Duodenal mucosa (tissue), 2 donors: ENCODE measurements around the gene ATP8A2.

Source experiments
- H3K27ac ChIP-seq: one replicate; pipeline ENCODE4 v1.7.0; 2013; ENCODE audit warnings: low read depth, low read length
- H3K27me3 ChIP-seq, 2 donors: one replicate each; pipeline ENCODE4 v1.7.0; 2013; ENCODE audit warnings: low read length in 2 of 2, control low read depth in 1 of 2; ENCODE audit not compliant: insufficient read depth in 2 of 2, control insufficient read depth in 1 of 2
- H3K36me3 ChIP-seq, 2 donors: one replicate each; pipeline ENCODE4 v1.7.0; 2013; ENCODE audit warnings: low read length in 2 of 2, control low read depth in 1 of 2; ENCODE audit not compliant: insufficient read depth in 2 of 2, control insufficient read depth in 1 of 2
- H3K4me1 ChIP-seq, 2 donors: one replicate each; pipeline ENCODE4 v1.7.0; 2013; ENCODE audit warnings: low read length in 2 of 2, control low read depth in 1 of 2; ENCODE audit not compliant: insufficient read depth in 2 of 2, control insufficient read depth in 1 of 2
- H3K4me3 ChIP-seq, 2 donors: one replicate each; pipeline ENCODE4 v1.7.0; 2013; ENCODE audit warnings: low read length in 2 of 2, low read depth in 1 of 2
- H3K9ac ChIP-seq, 2 donors: one replicate each; pipeline ENCODE4 v1.7.0; 2013; ENCODE audit warnings: low read length in 2 of 2, low read depth in 1 of 2
- H3K9me3 ChIP-seq, 2 donors: one replicate each; pipeline ENCODE4 v1.7.0; 2013; ENCODE audit warnings: low read length in 2 of 2, control low read depth in 1 of 2; ENCODE audit not compliant: control insufficient read depth in 1 of 2

ATP8A2 gene

DNA sequence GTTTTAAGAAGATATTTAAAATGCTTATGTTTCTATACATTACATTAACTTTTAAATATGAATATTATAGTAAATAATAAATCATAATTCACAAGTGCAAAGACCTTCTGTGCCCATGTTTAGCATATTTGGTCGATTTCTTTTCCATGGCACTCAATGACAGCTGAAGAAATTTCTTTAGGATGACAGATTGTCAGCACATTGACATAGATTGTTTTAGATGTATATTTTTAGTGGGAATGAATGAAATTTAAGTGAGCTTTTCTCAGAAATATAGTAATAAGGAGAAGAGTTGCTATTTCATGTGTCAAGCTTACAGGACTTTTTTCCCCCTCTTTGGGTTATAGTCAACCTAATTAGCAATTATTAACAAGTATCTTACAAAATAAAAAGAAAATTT is 423.5 kb downstream of the ATP8A2 start:
- Histone ChIP-seq H3K4me3 (no peak overlapping the region), H3K36me3 (no peaks in the 10 kb centered on the region), H3K4me1 (no peaks in the 10 kb centered on the region), H3K27ac (no peak overlapping the region), H3K9ac (no peak overlapping the region), H3K27me3 (no peaks in the 10 kb centered on the region), H3K9me3 (no peaks in the 10 kb centered on the region)

DNA sequence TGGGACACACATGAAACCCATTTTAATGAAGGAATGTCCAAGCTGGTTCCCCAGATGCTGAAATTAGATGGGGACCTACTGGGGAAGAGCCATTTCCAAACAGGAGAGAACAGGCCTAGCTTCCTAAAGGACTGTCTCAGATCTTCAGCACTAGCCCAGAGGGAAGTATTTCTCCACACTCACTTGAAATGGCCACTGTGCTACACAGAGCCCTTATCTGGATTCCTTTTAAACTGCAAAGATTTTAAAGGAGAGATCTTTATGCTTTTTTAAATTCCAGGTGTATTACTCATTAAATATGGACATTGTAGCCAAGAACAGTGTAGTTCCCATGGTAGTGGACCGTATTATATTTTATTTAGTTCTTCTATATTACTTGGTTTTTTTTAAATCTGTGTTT is 424.7 kb downstream of the ATP8A2 start:
- Histone ChIP-seq H3K9ac (no peak overlapping the region), H3K9me3 (no peaks in the 10 kb centered on the region), H3K4me1 (no peaks in the 10 kb centered on the region), H3K27me3 (no peaks in the 10 kb centered on the region), H3K27ac (no peak overlapping the region), H3K36me3 (no peaks in the 10 kb centered on the region), H3K4me3 (no peak overlapping the region)

DNA sequence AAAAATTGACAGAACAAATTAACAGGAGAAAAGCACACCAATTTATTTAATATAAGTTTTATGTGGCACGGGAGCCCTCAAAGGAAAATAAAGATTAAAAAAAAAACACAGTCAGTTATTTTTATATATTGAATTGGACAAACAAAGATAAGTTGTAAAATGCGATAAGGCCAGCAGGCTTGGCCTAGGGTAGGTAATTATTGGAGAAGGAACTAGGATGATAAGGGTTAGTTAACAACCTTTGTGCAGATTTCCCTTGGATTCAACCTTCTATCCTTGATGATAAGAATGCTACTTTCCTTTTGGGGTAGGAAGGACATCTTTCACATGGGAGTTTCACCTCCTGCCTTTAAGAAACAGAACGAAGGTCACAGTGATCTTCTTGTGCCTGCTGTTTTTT is 427.2 kb downstream of the ATP8A2 start:
- no peak overlapping the region for H3K27ac ChIP-seq
- no peaks in the 10 kb centered on the region for H3K27me3 ChIP-seq
- no peaks in the 10 kb centered on the region for H3K9me3 ChIP-seq
- no peak overlapping the region for H3K9ac ChIP-seq
- no peak overlapping the region for H3K4me3 ChIP-seq
- H3K4me1 ChIP-seq: no peaks in the 10 kb centered on the region
- H3K36me3 ChIP-seq: no peaks in the 10 kb centered on the region

DNA sequence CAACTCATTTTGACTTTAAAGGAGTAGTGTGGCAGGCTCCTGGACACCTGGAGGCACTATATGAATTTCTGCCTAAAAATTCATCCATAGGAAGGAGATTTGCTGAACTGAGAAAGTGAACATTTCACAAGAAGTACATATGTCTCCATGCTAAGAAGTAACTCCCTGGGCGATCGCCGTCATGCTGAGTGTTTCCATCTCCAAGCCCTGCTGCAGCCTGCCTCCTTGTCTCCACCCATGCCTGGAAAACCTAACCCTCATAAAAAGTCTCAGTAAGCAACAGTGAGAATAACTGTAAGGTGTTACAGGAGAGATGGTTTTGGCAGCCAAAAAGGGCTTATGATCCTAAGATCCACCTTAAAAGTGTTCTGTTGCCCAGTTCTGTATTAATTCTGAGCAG is 428.7 kb downstream of the ATP8A2 start:
- Histone ChIP-seq H3K9me3 (no peaks in the 10 kb centered on the region), H3K4me3 (no peak overlapping the region), H3K9ac (no peak overlapping the region), H3K4me1 (no peaks in the 10 kb centered on the region), H3K27ac (no peak overlapping the region), H3K27me3 (no peaks in the 10 kb centered on the region), H3K36me3 (no peaks in the 10 kb centered on the region)

DNA sequence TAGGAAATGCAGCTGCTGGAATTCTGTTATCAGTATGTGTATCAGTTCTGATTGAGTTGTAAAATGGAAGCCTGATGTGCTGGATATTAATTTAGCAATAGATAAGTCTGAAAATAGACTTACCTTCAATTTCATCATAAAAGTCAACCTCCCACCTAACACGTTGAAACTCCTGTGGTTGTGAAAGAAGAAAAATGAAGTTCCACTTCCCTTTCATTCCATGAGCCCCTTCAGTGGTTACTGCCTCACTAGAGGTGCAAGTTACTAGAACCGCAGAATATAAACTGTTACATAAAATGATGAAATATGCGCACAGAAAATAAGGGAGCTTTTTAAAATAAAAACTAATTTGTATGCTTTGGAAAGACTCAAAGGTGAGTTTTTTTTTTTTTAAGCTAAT is 430.8 kb downstream of the ATP8A2 start:
- Histone ChIP-seq H3K27ac (no peak overlapping the region), H3K36me3 (no peaks in the 10 kb centered on the region), H3K27me3 (no peaks in the 10 kb centered on the region), H3K4me3 (no peak overlapping the region), H3K4me1 (no peaks in the 10 kb centered on the region), H3K9me3 (no peaks in the 10 kb centered on the region), H3K9ac (no peak overlapping the region)

DNA sequence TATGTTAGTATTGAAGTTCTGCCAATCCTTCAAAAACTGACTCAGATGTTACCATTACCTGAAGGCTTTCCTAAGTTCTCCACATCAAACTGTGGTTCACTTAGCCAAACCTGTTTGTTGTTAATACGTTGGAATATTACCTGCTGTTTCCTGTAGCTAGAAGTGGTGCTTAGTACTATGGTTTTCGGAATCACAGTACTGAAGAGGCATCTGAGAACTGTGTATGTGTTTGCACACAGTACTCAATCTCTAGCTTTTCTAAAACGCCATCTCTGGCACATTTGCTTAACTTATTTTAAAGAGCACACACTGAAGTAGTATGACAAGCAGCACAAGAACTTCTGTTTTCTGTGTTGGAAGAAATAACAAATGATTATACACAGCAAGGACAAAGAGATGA is 431.9 kb downstream of the ATP8A2 start:
- no peak overlapping the region for H3K27ac ChIP-seq
- no peaks in the 10 kb centered on the region for H3K9me3 ChIP-seq
- no peak overlapping the region for H3K4me3 ChIP-seq
- no peaks in the 10 kb centered on the region for H3K27me3 ChIP-seq
- no peak overlapping the region for H3K9ac ChIP-seq
- no peaks in the 10 kb centered on the region for H3K4me1 ChIP-seq
- H3K36me3 ChIP-seq: no peaks in the 10 kb centered on the region

DNA sequence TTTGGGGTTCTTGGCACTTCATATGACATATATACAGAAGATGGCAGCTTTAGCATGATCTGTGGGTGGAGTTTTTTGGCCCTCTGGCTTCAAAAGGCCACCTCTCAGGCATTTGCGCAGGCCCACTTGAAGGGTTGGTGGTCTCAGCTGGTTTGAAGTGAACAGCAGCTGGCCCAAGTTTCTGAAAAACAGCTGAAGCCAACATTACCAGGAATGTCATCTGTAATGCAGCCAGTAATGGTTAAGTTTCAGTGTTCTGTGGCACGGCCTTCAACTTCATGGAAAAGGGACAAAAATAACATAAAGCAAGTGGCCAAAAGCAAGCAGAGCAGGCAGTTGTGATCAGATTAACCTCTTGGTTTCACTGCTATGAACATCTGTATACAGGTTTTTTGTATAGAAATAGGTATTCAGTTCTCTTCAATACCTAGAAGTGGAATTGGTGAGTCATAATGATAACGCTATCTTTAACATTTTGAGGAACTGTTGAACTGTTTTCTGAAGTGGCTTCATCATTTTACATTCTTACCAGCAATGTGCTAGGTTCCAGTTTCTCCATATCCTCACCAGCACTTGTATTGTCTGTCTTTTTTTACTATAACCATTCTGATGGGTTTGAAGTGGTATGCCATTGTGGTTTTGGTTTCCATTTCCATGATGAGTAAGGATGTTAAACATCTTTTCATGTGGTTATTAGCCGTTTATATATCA is 434.6 kb downstream of the ATP8A2 start:
- Histone ChIP-seq H3K4me3 (no peak overlapping the region), H3K4me1 (no peaks in the 10 kb centered on the region), H3K27ac (no peak overlapping the region), H3K36me3 (no peaks in the 10 kb centered on the region), H3K9me3 (no peaks in the 10 kb centered on the region), H3K27me3 (no peaks in the 10 kb centered on the region), H3K9ac (no peak overlapping the region)

DNA sequence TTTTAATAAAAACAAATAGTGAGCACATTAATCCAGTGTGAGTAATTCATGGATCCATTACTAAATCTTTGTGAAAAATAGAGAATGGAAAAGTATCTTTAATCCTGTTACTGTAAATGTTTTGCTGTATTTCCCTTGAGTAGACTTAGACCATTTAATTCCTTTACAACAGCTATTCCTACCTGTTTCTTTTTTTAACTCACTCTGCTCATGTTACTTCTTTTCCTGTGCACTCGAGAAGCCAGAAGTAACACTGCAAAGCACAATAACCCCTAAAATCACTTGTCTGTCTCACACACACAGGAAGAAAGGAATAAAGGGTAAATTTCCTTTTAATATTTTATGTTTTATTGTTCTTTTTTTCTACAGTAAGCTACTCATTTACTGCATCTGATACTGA is 435.8 kb downstream of the ATP8A2 start:
- no peak overlapping the region for H3K27ac ChIP-seq
- H3K27me3 ChIP-seq: no peaks in the 10 kb centered on the region
- no peak overlapping the region for H3K4me3 ChIP-seq
- peaks cover 0 to 3% of the 10 kb centered on the region in 2 donors for H3K9me3 ChIP-seq
- no peak overlapping the region for H3K9ac ChIP-seq
- no peaks in the 10 kb centered on the region for H3K36me3 ChIP-seq
- H3K4me1 ChIP-seq: no peaks in the 10 kb centered on the region

DNA sequence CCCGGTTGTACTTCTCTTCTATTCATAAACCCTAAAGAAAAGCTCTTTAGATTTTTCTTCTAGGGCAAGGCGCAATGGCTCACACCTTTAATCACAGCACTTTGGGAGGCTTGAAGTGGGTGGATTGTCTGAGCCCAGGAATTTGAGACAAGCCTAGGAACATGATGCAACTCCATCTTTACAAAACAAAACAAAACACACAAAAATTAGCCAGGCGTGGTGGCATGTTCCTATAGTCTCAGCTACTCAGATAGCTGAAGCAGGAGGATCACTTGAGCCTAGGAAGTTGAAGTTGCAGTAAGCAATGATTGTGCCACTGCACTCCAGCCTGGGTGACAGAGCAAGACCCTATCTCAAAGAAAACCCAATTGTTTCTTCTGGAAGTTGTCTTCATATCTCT is 439.7 kb downstream of the ATP8A2 start:
- no peaks in the 10 kb centered on the region for H3K27me3 ChIP-seq
- H3K9me3 ChIP-seq: peaks cover 0 to 3% of the 10 kb centered on the region in 2 donors
- no peaks in the 10 kb centered on the region for H3K36me3 ChIP-seq
- H3K27ac ChIP-seq: no peak overlapping the region
- H3K4me3 ChIP-seq: no peak overlapping the region
- H3K9ac ChIP-seq: no peak overlapping the region
- H3K4me1 ChIP-seq: no peaks in the 10 kb centered on the region

DNA sequence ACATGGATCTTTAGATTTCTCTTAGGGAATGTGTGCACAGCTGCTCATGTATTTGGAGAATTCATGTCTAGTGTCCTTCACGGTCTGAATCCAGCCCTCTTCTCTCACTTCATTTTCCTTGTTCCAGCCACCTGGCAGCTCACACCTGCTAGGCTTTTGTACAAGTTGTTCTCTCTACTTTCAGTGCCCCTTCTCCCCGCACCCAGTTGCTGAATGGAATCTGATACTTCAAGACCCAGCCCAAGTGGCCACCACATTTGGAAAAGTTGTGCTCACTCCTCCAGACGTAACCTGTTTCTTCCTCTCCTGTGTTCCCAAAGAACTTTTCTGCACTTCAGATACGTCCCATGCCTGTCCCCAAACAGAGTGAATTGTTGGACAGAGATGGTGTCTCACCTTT is 444.5 kb downstream of the ATP8A2 start:
- no peaks in the 10 kb centered on the region for H3K4me1 ChIP-seq
- no peak overlapping the region for H3K4me3 ChIP-seq
- no peak overlapping the region for H3K9ac ChIP-seq
- no peaks in the 10 kb centered on the region for H3K27me3 ChIP-seq
- peaks cover 0 to 3% of the 10 kb centered on the region in 2 donors for H3K9me3 ChIP-seq
- H3K36me3 ChIP-seq: no peaks in the 10 kb centered on the region
- no peak overlapping the region for H3K27ac ChIP-seq
